ENCODE results near the gene OR6P1.

Gene OR6P1

GRCh38 chr1:158564608-158565007 lies 5.8 kb downstream of the OR6P1 start:
- no peaks in the 10 kb centered on the region for H3K4me1 ChIP-seq (ENCODE audit: control insufficient read depth, insufficient read depth, low read length)
- no CpG with 5 or more reads among the region's 2 CpGs for WGBS (ENCODE audit: insufficient coverage, insufficient read length)
- H3K27ac ChIP-seq (ENCODE audit: low read length), result no peak overlapping the region
- no peak overlapping the region for H3K4me3 ChIP-seq (ENCODE audit: low read length)
- H3K27me3 ChIP-seq (ENCODE audit: control insufficient read depth, insufficient read depth, low read length), result no peaks in the 10 kb centered on the region
- no peak for DNase-seq (ENCODE audit: low read depth, low spot score)
- H3K9me3 ChIP-seq (ENCODE audit: control insufficient read depth, insufficient read depth, low read length), result no peaks in the 10 kb centered on the region
- no peaks in the 10 kb centered on the region for H3K36me3 ChIP-seq (ENCODE audit: control insufficient read depth, insufficient read depth, low read length)

GRCh38 chr1:158563853-158564252 lies 6.5 kb downstream of the OR6P1 start:
- no peaks in the 10 kb centered on the region for H3K9me3 ChIP-seq (ENCODE audit: control insufficient read depth, insufficient read depth, low read length)
- no peaks in the 10 kb centered on the region for H3K4me1 ChIP-seq (ENCODE audit: control insufficient read depth, insufficient read depth, low read length)
- no peak overlapping the region for H3K4me3 ChIP-seq (ENCODE audit: low read length)
- no CpG with 5 or more reads among the region's 2 CpGs for WGBS (ENCODE audit: insufficient coverage, insufficient read length)
- H3K36me3 ChIP-seq (ENCODE audit: control insufficient read depth, insufficient read depth, low read length), result no peaks in the 10 kb centered on the region
- no peak overlapping the region for H3K27ac ChIP-seq (ENCODE audit: low read length)
- H3K27me3 ChIP-seq (ENCODE audit: control insufficient read depth, insufficient read depth, low read length), result no peaks in the 10 kb centered on the region
- DNase-seq (ENCODE audit: low read depth, low spot score), result no peak

- Histone ChIP-seq H3K4me3 (ENCODE audit: low read length) (no peak overlapping the region), H3K4me1 (ENCODE audit: control insufficient read depth, insufficient read depth, low read length) (no peaks in the 10 kb centered on the region), H3K27me3 (ENCODE audit: control insufficient read depth, insufficient read depth, low read length) (no peaks in the 10 kb centered on the region), H3K36me3 (ENCODE audit: control insufficient read depth, insufficient read depth, low read length) (no peaks in the 10 kb centered on the region), H3K27ac (ENCODE audit: low read length) (no peak overlapping the region), H3K9me3 (ENCODE audit: control insufficient read depth, insufficient read depth, low read length) (no peaks in the 10 kb centered on the region)
- WGBS (ENCODE audit: insufficient coverage, insufficient read length), result no CpG with 5 or more reads among the region's 1 CpG
- no peak for DNase-seq (ENCODE audit: low read depth, low spot score)
Observed at GRCh38 chr1:158559696-158560095, 10.7 kb downstream of the OR6P1 start.

- no peak within 1 kb of the TSS for H3K4me3 ChIP-seq (ENCODE audit: low read length)
- no peak for DNase-seq (ENCODE audit: low read depth, low spot score)
- no peaks in the 10 kb centered on the region for H3K4me1 ChIP-seq (ENCODE audit: control insufficient read depth, insufficient read depth, low read length)
- no peaks in the 10 kb centered on the region for H3K9me3 ChIP-seq (ENCODE audit: control insufficient read depth, insufficient read depth, low read length)
- no peaks in the 10 kb centered on the region for H3K27me3 ChIP-seq (ENCODE audit: control insufficient read depth, insufficient read depth, low read length)
- H3K36me3 ChIP-seq (ENCODE audit: control insufficient read depth, insufficient read depth, low read length), result no peaks in the 10 kb centered on the region
- WGBS (ENCODE audit: insufficient coverage, insufficient read length), result no CpG with 5 or more reads among the region's 3 CpGs
- no peak within 1 kb of the TSS for H3K27ac ChIP-seq (ENCODE audit: low read length)
Observed at GRCh38 chr1:158554352-158554751, 16.0 kb downstream of the OR6P1 start, which contains the start of gene OR6Y1. TSS of gene OR6Y1 (minus strand) at chr1:158554405. CDS start at chr1:158548105, 6,300 bp downstream.

- H3K27me3 ChIP-seq (ENCODE audit: control insufficient read depth, insufficient read depth, low read length), result no peaks in the 10 kb centered on the region
- WGBS (ENCODE audit: insufficient coverage, insufficient read length), result no CpG with 5 or more reads among the region's 1 CpG
- DNase-seq (ENCODE audit: low read depth, low spot score), result no peak
- H3K9me3 ChIP-seq (ENCODE audit: control insufficient read depth, insufficient read depth, low read length), result no peaks in the 10 kb centered on the region
- no peaks in the 10 kb centered on the region for H3K36me3 ChIP-seq (ENCODE audit: control insufficient read depth, insufficient read depth, low read length)
- no peaks in the 10 kb centered on the region for H3K4me1 ChIP-seq (ENCODE audit: control insufficient read depth, insufficient read depth, low read length)
- no peak overlapping the region for H3K27ac ChIP-seq (ENCODE audit: low read length)
- no peak overlapping the region for H3K4me3 ChIP-seq (ENCODE audit: low read length)
Observed at GRCh38 chr1:158552296-158552695, 18.1 kb downstream of the OR6P1 start.

- Histone ChIP-seq H3K4me1 (ENCODE audit: control insufficient read depth, insufficient read depth, low read length) (no peaks in the 10 kb centered on the region), H3K36me3 (ENCODE audit: control insufficient read depth, insufficient read depth, low read length) (no peaks in the 10 kb centered on the region), H3K4me3 (ENCODE audit: low read length) (no peak overlapping the region), H3K27me3 (ENCODE audit: control insufficient read depth, insufficient read depth, low read length) (no peaks in the 10 kb centered on the region), H3K9me3 (ENCODE audit: control insufficient read depth, insufficient read depth, low read length) (no peaks in the 10 kb centered on the region), H3K27ac (ENCODE audit: low read length) (no peak overlapping the region)
- no peak for DNase-seq (ENCODE audit: low read depth, low spot score)
- no CpG with 5 or more reads among the region's 2 CpGs for WGBS (ENCODE audit: insufficient coverage, insufficient read length)
Observed at GRCh38 chr1:158547533-158547932, 22.8 kb downstream of the OR6P1 start.

GRCh38 chr1:158537609-158538008 lies 32.8 kb downstream of the OR6P1 start:
- H3K4me3 ChIP-seq (ENCODE audit: low read length), result no peak overlapping the region
- no peak overlapping the region for H3K27ac ChIP-seq (ENCODE audit: low read length)
- WGBS (ENCODE audit: insufficient coverage, insufficient read length), result no CpG with 5 or more reads among the region's 2 CpGs
- H3K27me3 ChIP-seq (ENCODE audit: control insufficient read depth, insufficient read depth, low read length), result no peaks in the 10 kb centered on the region
- H3K36me3 ChIP-seq (ENCODE audit: control insufficient read depth, insufficient read depth, low read length), result no peaks in the 10 kb centered on the region
- no peak for DNase-seq (ENCODE audit: low read depth, low spot score)
- H3K4me1 ChIP-seq (ENCODE audit: control insufficient read depth, insufficient read depth, low read length), result no peaks in the 10 kb centered on the region
- H3K9me3 ChIP-seq (ENCODE audit: control insufficient read depth, insufficient read depth, low read length), result no peaks in the 10 kb centered on the region

- no CpG with 5 or more reads among the region's 5 CpGs for WGBS (ENCODE audit: insufficient coverage, insufficient read length)
- no peaks in the 10 kb centered on the region for H3K27me3 ChIP-seq (ENCODE audit: control insufficient read depth, insufficient read depth, low read length)
- no peak overlapping the region for H3K4me3 ChIP-seq (ENCODE audit: low read length)
- no peak for DNase-seq (ENCODE audit: low read depth, low spot score)
- H3K9me3 ChIP-seq (ENCODE audit: control insufficient read depth, insufficient read depth, low read length), result no peaks in the 10 kb centered on the region
- no peaks in the 10 kb centered on the region for H3K36me3 ChIP-seq (ENCODE audit: control insufficient read depth, insufficient read depth, low read length)
- no peak overlapping the region for H3K27ac ChIP-seq (ENCODE audit: low read length)
- H3K4me1 ChIP-seq (ENCODE audit: control insufficient read depth, insufficient read depth, low read length), result no peaks in the 10 kb centered on the region
Observed at GRCh38 chr1:158534496-158534895, 35.9 kb downstream of the OR6P1 start.

GRCh38 chr1:158527190-158527815 lies 43.1 kb downstream of the OR6P1 start:
- H3K4me3 ChIP-seq (ENCODE audit: low read length), result no peak overlapping the region
- no peaks in the 10 kb centered on the region for H3K4me1 ChIP-seq (ENCODE audit: control insufficient read depth, insufficient read depth, low read length)
- no peaks in the 10 kb centered on the region for H3K9me3 ChIP-seq (ENCODE audit: control insufficient read depth, insufficient read depth, low read length)
- no peak for DNase-seq (ENCODE audit: low read depth, low spot score)
- no peak overlapping the region for H3K27ac ChIP-seq (ENCODE audit: low read length)
- no CpG with 5 or more reads among the region's 2 CpGs for WGBS (ENCODE audit: insufficient coverage, insufficient read length)
- no peaks in the 10 kb centered on the region for H3K27me3 ChIP-seq (ENCODE audit: control insufficient read depth, insufficient read depth, low read length)
- H3K36me3 ChIP-seq (ENCODE audit: control insufficient read depth, insufficient read depth, low read length), result no peaks in the 10 kb centered on the region

- no CpG with 5 or more reads among the region's 2 CpGs for WGBS (ENCODE audit: insufficient coverage, insufficient read length)
- Histone ChIP-seq H3K27me3 (ENCODE audit: control insufficient read depth, insufficient read depth, low read length) (no peaks in the 10 kb centered on the region), H3K4me3 (ENCODE audit: low read length) (no peak overlapping the region), H3K4me1 (ENCODE audit: control insufficient read depth, insufficient read depth, low read length) (no peaks in the 10 kb centered on the region), H3K9me3 (ENCODE audit: control insufficient read depth, insufficient read depth, low read length) (no peaks in the 10 kb centered on the region), H3K36me3 (ENCODE audit: control insufficient read depth, insufficient read depth, low read length) (no peaks in the 10 kb centered on the region), H3K27ac (ENCODE audit: low read length) (no peak overlapping the region)
- no peak for DNase-seq (ENCODE audit: low read depth, low spot score)
Observed at GRCh38 chr1:158521666-158522058, 48.7 kb downstream of the OR6P1 start.

GRCh38 chr1:158520955-158521665 lies 49.3 kb downstream of the OR6P1 start:
- Histone ChIP-seq H3K27me3 (ENCODE audit: control insufficient read depth, insufficient read depth, low read length) (no peaks in the 10 kb centered on the region), H3K4me3 (ENCODE audit: low read length) (no peak overlapping the region), H3K27ac (ENCODE audit: low read length) (no peak overlapping the region), H3K36me3 (ENCODE audit: control insufficient read depth, insufficient read depth, low read length) (no peaks in the 10 kb centered on the region), H3K9me3 (ENCODE audit: control insufficient read depth, insufficient read depth, low read length) (no peaks in the 10 kb centered on the region), H3K4me1 (ENCODE audit: control insufficient read depth, insufficient read depth, low read length) (no peaks in the 10 kb centered on the region)
- no peak for DNase-seq (ENCODE audit: low read depth, low spot score)
- no CpG with 5 or more reads among the region's 3 CpGs for WGBS (ENCODE audit: insufficient coverage, insufficient read length)
